GM12891 (cell line): Measurements from ENCODE around the gene CMSS1.

Experiments used
- POLR2A ChIP-seq: IDR thresholded peaks from 2 replicates; pipeline ENCODE4 v1.6.1; 2011; ENCODE audit warnings: low read depth, low read length, control low read depth
- POLR2AphosphoS5 ChIP-seq: IDR thresholded peaks from 2 replicates; pipeline ENCODE4 v1.6.1; 2011; ENCODE audit warnings: low read depth, low read length, control low read depth
- TAF1 ChIP-seq: IDR thresholded peaks from 2 replicates; pipeline ENCODE4 v1.6.1; 2011; ENCODE audit warnings: low read depth, low read length, control low read depth

GRCh38 chr3:100023595-100023994, 205.9 kb downstream of the CMSS1 start:
- TF ChIP-seq POLR2A (no peak), POLR2AphosphoS5 (no peak), TAF1 (no peak)
